WTC11 (cell line): ENCODE data around the gene CLIP1. TPM values are rescaled to one million over a fixed set of nuclear protein-coding genes. Genes with fewer than 3 reads are reported as not detected.

Source experiments
- ATAC-seq: fragments of 200-7000 bp; cut with Tn5 transposase; 2 replicates; pipeline ENCODE4 v1.10.0; 2021; ENCODE audit warnings: mild to moderate bottlenecking, moderate library complexity
- CTCF ChIA-PET: fragments of 300-600 bp; sonication (Branson Sonifier 250); formaldehyde crosslinking; loops from one replicate; lab custom pipeline; 2021; ENCODE audit warnings: antibody characterized with exemption; lab: Charles Lee
- POLR2A ChIA-PET: fragments of 350-600 bp; sonication (Branson Sonifier 250); formaldehyde crosslinking; loops from one replicate; lab custom pipeline; 2021; ENCODE audit warnings: antibody characterized with exemption; lab: Charles Lee
- DNase-seq: peaks from one replicate; pipeline ENCODE4 v3.0.0; 2021; ENCODE audit warnings: low spot score
- H3K27ac Mint-ChIP-seq: 2 replicates; pipeline ENCODE4 v1.8.0; 2021; ENCODE audit warnings: mixed read lengths
- H3K27me3 Mint-ChIP-seq: 2 replicates; pipeline ENCODE4 v1.8.0; 2021; ENCODE audit warnings: low read depth, mild to moderate bottlenecking, moderate library complexity, mixed read lengths
- H3K36me3 Mint-ChIP-seq: 2 replicates; pipeline ENCODE4 v1.8.0; 2021; ENCODE audit warnings: mixed read lengths
- H3K4me1 Mint-ChIP-seq: 2 replicates; pipeline ENCODE4 v1.8.0; 2022; ENCODE audit warnings: mixed read lengths
- H3K4me3 Mint-ChIP-seq: 2 replicates; pipeline ENCODE4 v1.8.0; 2021; ENCODE audit warnings: mild to moderate bottlenecking, moderate library complexity, mixed read lengths
- H3K9me3 Mint-ChIP-seq: 2 replicates; pipeline ENCODE4 v1.8.0; 2021; ENCODE audit warnings: mixed read lengths
- ATF3 ChIP-seq: sonication (generic); formaldehyde crosslinking; conservative IDR thresholded peaks from 2 replicates; pipeline ENCODE4 v1.8.1; 2022; ENCODE audit warnings: mild to moderate bottlenecking, missing genetic modification reagents
- FOXJ3 ChIP-seq: sonication (generic); formaldehyde crosslinking; IDR thresholded peaks from 2 replicates; pipeline ENCODE4 v1.9.0; 2021; ENCODE audit warnings: missing genetic modification reagents, mild to moderate bottlenecking, borderline replicate concordance
- FOXP1 ChIP-seq: sonication (generic); formaldehyde crosslinking; IDR thresholded peaks from 2 replicates; pipeline ENCODE4 v1.8.0; 2022; ENCODE audit warnings: missing genetic modification reagents, mild to moderate bottlenecking, moderate library complexity, borderline replicate concordance
- HMGA2 ChIP-seq: fragments of 250-450 bp; sonication (Bioruptor Pico); IDR thresholded peaks from 2 replicates; pipeline ENCODE4 v1.4.0; 2021; ENCODE audit warnings: mild to moderate bottlenecking, moderate library complexity
- JUN ChIP-seq: sonication (generic); formaldehyde crosslinking; IDR thresholded peaks from 2 replicates; pipeline ENCODE4 v1.8.0; 2023; ENCODE audit warnings: mild to moderate bottlenecking, missing genetic modification reagents
- NFATC4 ChIP-seq: fragments of 250-450 bp; sonication (Bioruptor Pico); IDR thresholded peaks from 2 replicates; pipeline ENCODE4 v1.9.0; 2021; ENCODE audit warnings: mild to moderate bottlenecking
- NFYB ChIP-seq: sonication (generic); formaldehyde crosslinking; conservative IDR thresholded peaks from 2 replicates; pipeline ENCODE4 v1.8.0; 2022; ENCODE audit warnings: low read depth, missing genetic modification reagents
- SMAD4 ChIP-seq: sonication (generic); formaldehyde crosslinking; IDR thresholded peaks from 2 replicates; pipeline ENCODE4 v1.8.0; 2022; ENCODE audit warnings: mild to moderate bottlenecking, missing genetic modification reagents
- TCF7 ChIP-seq: sonication (generic); formaldehyde crosslinking; IDR thresholded peaks from 2 replicates; pipeline ENCODE4 v1.8.0; 2022; ENCODE audit warnings: mild to moderate bottlenecking, low read depth, missing genetic modification reagents, moderate library complexity
- TEAD1 ChIP-seq: sonication (generic); formaldehyde crosslinking; IDR thresholded peaks from 2 replicates; pipeline ENCODE4 v1.8.0; 2022; ENCODE audit warnings: mild to moderate bottlenecking, missing genetic modification reagents
- ZBTB43 ChIP-seq: sonication (generic); formaldehyde crosslinking; IDR thresholded peaks from 2 replicates; pipeline ENCODE4 v1.8.1; 2023; ENCODE audit warnings: mild to moderate bottlenecking, missing genetic modification reagents
- ZNF138 ChIP-seq: sonication (generic); formaldehyde crosslinking; conservative IDR thresholded peaks from 2 replicates; pipeline ENCODE4 v1.8.1; 2022; ENCODE audit warnings: mild to moderate bottlenecking, moderate library complexity, missing genetic modification reagents
- ZNF219 ChIP-seq: sonication (generic); formaldehyde crosslinking; IDR thresholded peaks from 2 replicates; pipeline ENCODE4 v1.8.0; 2023; ENCODE audit warnings: missing genetic modification reagents, mild to moderate bottlenecking, borderline replicate concordance
- ZNF263 ChIP-seq: sonication (generic); formaldehyde crosslinking; IDR thresholded peaks from 2 replicates; pipeline ENCODE4 v1.8.1; 2022; ENCODE audit warnings: low read depth, mild to moderate bottlenecking, moderate library complexity, missing genetic modification reagents
- ZNF396 ChIP-seq: fragments of 250-450 bp; sonication (Bioruptor Pico); IDR thresholded peaks from 2 replicates; pipeline ENCODE4 v1.8.0; 2021; ENCODE audit warnings: mild to moderate bottlenecking, moderate library complexity, borderline replicate concordance
- total RNA-seq: library from RNA; stranded (reverse); gene quantifications from 3 replicates; pipeline ENCODE4 v1.2.3, GENCODE V29; 2021
- TF ChIP-seq, protein P1 (sequence below): sonication (generic); formaldehyde crosslinking; IDR thresholded peaks from 2 replicates; pipeline ENCODE4 v1.8.0; 2023; ENCODE audit warnings: missing genetic modification reagents
- TF ChIP-seq, protein P2 (sequence below): fragments of 250-450 bp; sonication (Bioruptor Pico); IDR thresholded peaks from 2 replicates; pipeline ENCODE4 v1.9.0; 2021; ENCODE audit warnings: mild to moderate bottlenecking

Gene CLIP1
- total RNA-seq, 1 experiment from 2014 or later = 24.9 TPM

DNA sequence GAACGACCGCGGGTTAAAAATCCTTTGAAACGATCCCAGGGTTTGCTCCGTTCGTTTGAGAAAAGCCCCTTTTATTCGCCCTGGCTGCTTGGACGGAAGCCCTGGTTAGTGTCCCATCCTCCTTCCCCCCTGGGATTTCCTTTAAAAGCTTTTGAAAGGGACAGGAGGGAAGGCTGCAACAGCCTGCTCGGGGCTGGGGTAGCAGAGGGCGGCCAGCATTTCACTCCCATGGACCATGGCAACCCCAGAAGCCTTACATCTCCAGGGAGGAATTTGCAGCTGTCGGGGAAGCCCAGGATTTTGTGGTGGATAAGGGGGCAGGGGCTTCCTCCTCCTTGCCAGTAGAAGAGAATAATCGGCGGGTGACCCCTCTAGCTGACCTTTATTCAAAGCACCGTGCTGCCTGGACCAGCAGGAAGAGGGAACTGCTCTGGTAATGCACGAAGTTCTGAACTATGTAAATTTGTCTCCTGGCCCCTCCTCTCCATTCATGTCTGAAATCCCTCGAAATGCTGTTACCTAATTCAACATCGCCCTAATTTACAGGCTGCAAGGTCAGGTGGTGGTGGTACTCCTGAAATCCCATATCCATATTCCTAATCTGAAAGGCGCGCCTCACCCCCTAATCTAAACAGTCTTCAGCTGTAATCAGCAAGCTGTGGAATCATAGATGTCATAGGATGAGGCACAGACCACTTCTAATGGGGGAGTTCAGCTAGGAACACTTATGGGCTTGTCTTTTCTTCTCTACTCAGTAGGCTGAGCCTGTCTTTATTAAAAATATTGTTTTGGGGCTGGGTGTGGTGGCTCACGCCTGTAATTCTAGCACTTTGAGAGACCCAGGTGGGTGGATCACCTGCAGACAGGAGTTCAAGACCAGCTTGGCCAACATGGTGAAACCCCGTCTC lies 1.0 kb upstream of the CLIP1 start:
- Mint-ChIP-seq H3K9me3 (no peaks in the 10 kb centered on the region), H3K4me1 (peaks cover 16% of the 10 kb centered on the region), H3K36me3 (no peaks in the 10 kb centered on the region), H3K27ac (peak overlapping the region; percentile 94), H3K27me3 (peaks cover 5% of the 10 kb centered on the region), H3K4me3 (peak overlapping the region; percentile 86)
- peak; percentile 45 for DNase-seq
- ATAC-seq = peak; percentile 48
- ChIA-PET POLR2A (interaction anchor here (0.5 to 2.7 kb wide), 3 partner anchors 24 to 372 kb away, joined by 4 to 10 read pairs (median 5); partner anchors contain the start of gene ZCCHC8), CTCF (interaction anchor here (0.6 to 4.3 kb wide), 4 partner anchors 24 to 394 kb away, joined by 3 to 31 read pairs (median 6); no protein-coding TSS in a partner anchor)
- TF ChIP-seq NFYB = no peak
- TF ChIP-seq TEAD1 (CRISPR knock-in tag) = 0 out of 2 replicates have a peak, but pooled peaks have one; percentile 28

- peaks cover 5% of the 10 kb centered on the region for H3K27me3 Mint-ChIP-seq
- peak; percentile 9 for ATAC-seq
- CTCF ChIA-PET = interaction anchor here (0.6 to 4.3 kb wide), 5 partner anchors 24 to 395 kb away, joined by 3 to 31 read pairs (median 5); no protein-coding TSS in a partner anchor
- H3K36me3 Mint-ChIP-seq = no peaks in the 10 kb centered on the region
- POLR2A ChIA-PET = interaction anchor here (0.5 to 2.7 kb wide), 6 partner anchors 9 to 373 kb away, joined by 3 to 10 read pairs (median 4); partner anchors contain the start of gene ZCCHC8
- no peak for TF ChIP-seq ZNF219 (CRISPR knock-in tag)
- no peak for TF ChIP-seq HMGA2 (CRISPR knock-in tag)
- TF ChIP-seq, protein P1, sequence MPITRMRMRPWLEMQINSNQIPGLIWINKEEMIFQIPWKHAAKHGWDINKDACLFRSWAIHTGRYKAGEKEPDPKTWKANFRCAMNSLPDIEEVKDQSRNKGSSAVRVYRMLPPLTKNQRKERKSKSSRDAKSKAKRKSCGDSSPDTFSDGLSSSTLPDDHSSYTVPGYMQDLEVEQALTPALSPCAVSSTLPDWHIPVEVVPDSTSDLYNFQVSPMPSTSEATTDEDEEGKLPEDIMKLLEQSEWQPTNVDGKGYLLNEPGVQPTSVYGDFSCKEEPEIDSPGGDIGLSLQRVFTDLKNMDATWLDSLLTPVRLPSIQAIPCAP (CRISPR knock-in tag) = no peak
- TF ChIP-seq SMAD4 (CRISPR knock-in tag) = no peak
- TF ChIP-seq ZNF396 (CRISPR knock-in tag) = no peak
- no peak for TF ChIP-seq ZNF138 (CRISPR knock-in tag)
- TF ChIP-seq, protein P2, sequence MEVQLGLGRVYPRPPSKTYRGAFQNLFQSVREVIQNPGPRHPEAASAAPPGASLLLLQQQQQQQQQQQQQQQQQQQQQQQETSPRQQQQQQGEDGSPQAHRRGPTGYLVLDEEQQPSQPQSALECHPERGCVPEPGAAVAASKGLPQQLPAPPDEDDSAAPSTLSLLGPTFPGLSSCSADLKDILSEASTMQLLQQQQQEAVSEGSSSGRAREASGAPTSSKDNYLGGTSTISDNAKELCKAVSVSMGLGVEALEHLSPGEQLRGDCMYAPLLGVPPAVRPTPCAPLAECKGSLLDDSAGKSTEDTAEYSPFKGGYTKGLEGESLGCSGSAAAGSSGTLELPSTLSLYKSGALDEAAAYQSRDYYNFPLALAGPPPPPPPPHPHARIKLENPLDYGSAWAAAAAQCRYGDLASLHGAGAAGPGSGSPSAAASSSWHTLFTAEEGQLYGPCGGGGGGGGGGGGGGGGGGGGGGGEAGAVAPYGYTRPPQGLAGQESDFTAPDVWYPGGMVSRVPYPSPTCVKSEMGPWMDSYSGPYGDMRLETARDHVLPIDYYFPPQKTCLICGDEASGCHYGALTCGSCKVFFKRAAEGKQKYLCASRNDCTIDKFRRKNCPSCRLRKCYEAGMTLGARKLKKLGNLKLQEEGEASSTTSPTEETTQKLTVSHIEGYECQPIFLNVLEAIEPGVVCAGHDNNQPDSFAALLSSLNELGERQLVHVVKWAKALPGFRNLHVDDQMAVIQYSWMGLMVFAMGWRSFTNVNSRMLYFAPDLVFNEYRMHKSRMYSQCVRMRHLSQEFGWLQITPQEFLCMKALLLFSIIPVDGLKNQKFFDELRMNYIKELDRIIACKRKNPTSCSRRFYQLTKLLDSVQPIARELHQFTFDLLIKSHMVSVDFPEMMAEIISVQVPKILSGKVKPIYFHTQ (CRISPR knock-in tag) = no peak
- no peak for TF ChIP-seq ZNF263
- TF ChIP-seq FOXJ3 = no peak
- no peak for TF ChIP-seq ATF3 (CRISPR knock-in tag)
- TF ChIP-seq ZBTB43 = no peak
- TF ChIP-seq NFATC4 (CRISPR knock-in tag) = no peak
- TF ChIP-seq JUN (CRISPR knock-in tag) = no peak
- TF ChIP-seq FOXP1 (CRISPR knock-in tag) = no peak
- TF ChIP-seq TCF7 (CRISPR knock-in tag) = no peak
- H3K27ac Mint-ChIP-seq = peak overlapping the region; percentile 94
- peak; percentile 39 for DNase-seq
- no peaks in the 10 kb centered on the region for H3K9me3 Mint-ChIP-seq
- peaks cover 18% of the 10 kb centered on the region for H3K4me1 Mint-ChIP-seq
- H3K4me3 Mint-ChIP-seq = peak overlapping the region; percentile 86
Measured at GRCh38 chr12:122422730-122423257, 325 bp upstream of the CLIP1 start.
